Neural cell (in vitro differentiated cells): ENCODE measurements around the gene GGTLC3. TPM values are rescaled to one million over a fixed set of nuclear protein-coding genes. Genes with fewer than 3 reads are reported as not detected.

Experiments
- polyA plus RNA-seq: library from polyadenylated mRNA; depleted of rRNA; stranded (reverse); fragments of >200 nt; gene quantifications from 2 replicates; pipeline ENCODE4 v1.2.3, GENCODE V29; 2014

The GGTLC3 gene
- polyA plus RNA-seq, 1 donor from 2014 or later = not detected

Other genes with a start within 250 kb of the GGTLC3 start
- gene TMEM191B, start 9.6 kb upstream of the GGTLC3 start, polyA plus RNA-seq = 41.5 and 47.9 TPM in 2 replicates
- gene RIMBP3, start 93.8 kb upstream of the GGTLC3 start, polyA plus RNA-seq = 0.61 and 1.2 TPM in 2 replicates